LHCN-M2 (cell line): ENCODE measurements around the gene GPR4. TPM values are rescaled to one million over a fixed set of nuclear protein-coding genes. Genes with fewer than 3 reads are reported as not detected.

Experiments
- DNase-seq: peaks from one replicate; pipeline ENCODE4 v3.0.0-alpha.2; 2012; ENCODE audit warnings: low read depth
- total RNA-seq: library from RNA; depleted of rRNA; stranded (reverse); fragments of >200 nt; gene quantifications from 2 replicates; pipeline ENCODE4 v1.2.3, GENCODE V29; 2014; rRNA removed

The GPR4 gene
- total RNA-seq, 1 experiment from 2014 or later: not detected

DNA sequence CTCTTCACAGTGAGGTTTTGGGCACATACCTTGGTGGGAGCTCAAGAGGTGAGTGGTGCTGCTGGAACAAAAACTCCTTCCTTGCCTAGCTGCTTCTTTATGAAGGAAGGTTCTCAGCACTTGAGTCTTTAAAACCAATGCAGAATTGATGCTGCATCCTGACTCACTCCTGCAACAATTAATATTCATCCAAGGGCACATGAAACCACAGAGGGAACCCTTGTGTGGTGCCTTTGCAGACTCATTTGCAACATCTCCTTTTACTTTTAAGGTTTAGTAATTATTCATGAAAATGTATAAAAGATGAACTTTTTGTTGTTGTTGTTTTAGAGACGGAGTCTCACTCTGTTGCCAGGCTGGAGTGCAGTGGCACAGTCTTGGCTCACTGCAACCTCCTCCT is 47.5 kb downstream of the GPR4 start:
- DNase-seq: no peak

DNA sequence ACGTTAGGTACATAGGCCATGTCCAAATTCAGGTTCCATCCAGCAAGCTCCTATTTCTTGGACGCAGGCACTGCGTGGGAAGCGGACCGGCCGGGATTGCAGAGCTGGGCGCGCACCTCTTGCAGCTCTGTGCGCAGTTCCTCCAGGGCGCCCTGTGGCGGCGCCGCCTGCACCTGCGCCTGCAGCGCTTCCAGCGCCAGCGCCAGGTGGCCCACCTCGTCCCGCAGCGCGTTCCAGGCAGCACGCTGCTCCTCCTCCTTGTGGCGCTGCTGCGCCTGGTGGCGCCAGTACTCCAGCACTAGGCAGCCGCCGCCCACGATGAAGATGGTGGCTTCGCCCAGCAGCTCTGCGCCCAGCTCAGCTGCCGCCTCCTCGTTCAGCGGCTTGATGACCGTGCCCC is 48.5 kb downstream of the GPR4 start:
- DNase-seq: no peak

DNA sequence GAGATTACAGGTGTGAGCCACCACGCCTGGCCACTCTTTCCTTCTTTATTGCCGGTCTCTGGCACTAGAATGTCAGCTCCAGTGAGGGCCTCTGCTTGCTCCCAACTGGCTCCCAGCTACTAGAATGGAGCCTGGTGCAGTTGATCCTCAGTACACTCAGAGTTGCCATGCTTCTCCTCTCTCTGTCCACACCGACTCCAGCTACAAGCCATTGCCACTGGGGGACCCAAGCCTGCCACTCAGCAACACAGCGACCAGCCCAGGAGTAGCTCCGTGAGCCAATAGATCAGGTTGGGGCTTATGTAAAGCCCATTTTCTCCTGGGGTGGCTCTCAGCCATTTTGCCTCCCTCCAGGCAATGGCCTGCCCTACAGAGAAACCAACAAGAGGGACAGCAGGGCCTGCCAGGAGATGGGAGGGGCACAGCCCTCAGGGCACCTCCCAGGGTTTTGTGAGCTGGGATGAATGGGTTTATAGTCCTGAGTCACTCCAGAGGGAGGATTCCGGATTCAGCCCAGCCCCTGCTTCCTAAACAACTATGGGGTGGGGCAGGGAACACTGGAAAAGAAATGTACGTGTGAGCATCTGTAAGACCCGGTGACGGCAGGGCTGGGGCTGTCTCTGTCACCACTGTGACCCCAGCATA is 53.9 kb downstream of the GPR4 start:
- peak; percentile 38 for DNase-seq

DNA sequence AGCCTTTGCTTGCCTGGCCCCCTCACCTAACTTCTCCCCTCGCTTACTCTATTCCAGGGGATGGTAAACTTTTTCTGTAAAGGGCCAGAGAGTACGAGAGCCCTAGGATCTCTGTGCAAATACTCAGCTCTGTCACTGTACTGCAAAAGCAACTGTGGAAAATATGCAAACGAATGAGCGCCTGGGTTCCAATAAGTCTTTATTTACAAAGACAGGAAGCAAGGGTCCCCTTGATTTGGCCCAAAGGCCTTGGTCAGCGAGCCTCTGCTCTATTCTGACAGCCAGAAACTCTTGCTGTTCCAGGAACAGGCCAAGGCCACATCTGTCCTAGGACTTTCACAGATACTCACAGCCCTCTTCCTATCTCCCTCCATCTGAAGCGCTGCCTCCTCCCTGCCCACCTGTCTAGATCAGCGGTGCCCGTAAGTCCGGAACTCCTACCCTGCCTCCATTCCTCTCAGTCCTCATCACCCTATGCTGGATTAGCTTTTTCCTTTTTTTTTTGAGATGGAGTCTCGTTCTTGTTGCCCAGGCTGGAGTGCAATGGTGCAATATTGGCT is 54.7 kb downstream of the GPR4 start:
- no peak for DNase-seq

DNA sequence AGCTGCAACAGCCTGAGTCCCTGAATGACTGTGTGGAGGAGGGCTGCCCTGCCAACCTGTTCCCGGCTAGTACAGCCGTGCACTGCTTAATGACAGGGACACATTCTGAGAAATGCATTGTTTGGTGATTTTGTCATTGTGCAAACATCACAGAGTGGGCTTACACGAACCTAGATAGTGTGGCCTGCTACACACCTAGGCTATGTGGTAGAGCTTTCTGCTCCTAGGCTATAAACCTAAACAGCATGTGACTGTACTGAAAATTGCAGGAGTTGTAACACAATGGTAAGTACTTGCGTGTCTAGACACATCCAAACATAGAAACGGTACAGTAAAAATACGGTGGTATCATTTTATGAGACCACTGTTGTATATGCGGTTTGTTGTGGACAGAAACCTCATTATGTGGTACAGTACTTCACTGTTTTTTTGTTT is 59.8 kb downstream of the GPR4 start:
- no peak for DNase-seq

Other genes with a start within 250 kb of the GPR4 start
- gene ERCC2, start 231.6 kb downstream of the GPR4 start, total RNA-seq: 29.2 and 30.6 TPM in 2 replicates
- gene PPP1R13L, start 197.1 kb downstream of the GPR4 start, total RNA-seq: 0.64 and 0.92 TPM in 2 replicates
- gene POLR1G, start 195.6 kb downstream of the GPR4 start, total RNA-seq: 21.4 and 24.6 TPM in 2 replicates
- 132 and 148 TPM in 2 replicates for gene ERCC1, start 178.3 kb downstream of the GPR4 start, total RNA-seq
- gene FOSB, start 134.2 kb downstream of the GPR4 start, total RNA-seq: 0.32 and 0.34 TPM in 2 replicates
- 22.9 and 39.7 TPM in 2 replicates for gene RTN2, start 105.2 kb downstream of the GPR4 start, total RNA-seq
- gene PPM1N, start 103.8 kb downstream of the GPR4 start, total RNA-seq: 1.7 and 2.4 TPM in 2 replicates
- 102 and 127 TPM in 2 replicates for gene VASP, start 94.7 kb downstream of the GPR4 start, total RNA-seq
- gene OPA3, start 17.4 kb downstream of the GPR4 start, total RNA-seq: 13.7 and 18.2 TPM in 2 replicates
- 17.8 and 20.1 TPM in 2 replicates for gene EML2, start 37.2 kb upstream of the GPR4 start, total RNA-seq
- not detected in 2 replicates for gene GIPR, start 66.0 kb upstream of the GPR4 start, total RNA-seq
- gene SNRPD2, start 89.7 kb upstream of the GPR4 start, total RNA-seq: 208 and 273 TPM in 2 replicates
- gene QPCTL, start 90.5 kb upstream of the GPR4 start, total RNA-seq: 12.8 and 16.6 TPM in 2 replicates
- gene FBXO46, start 128.7 kb upstream of the GPR4 start, total RNA-seq: 8.4 and 11.5 TPM in 2 replicates
- gene MEIOSIN, start 131.2 kb upstream of the GPR4 start, total RNA-seq: not detected in 2 replicates
- 7.9 and 8.7 TPM in 2 replicates for gene SIX5, start 167.0 kb upstream of the GPR4 start, total RNA-seq
- 90.8 and 121 TPM in 2 replicates for gene DMPK, start 180.3 kb upstream of the GPR4 start, total RNA-seq
- gene DMWD, start 190.6 kb upstream of the GPR4 start, total RNA-seq: 34.0 and 36.4 TPM in 2 replicates
- gene RSPH6A, start 213.1 kb upstream of the GPR4 start, total RNA-seq: 0.11 TPM in 1 of 2 replicates, not detected in the other